Naive thymus-derived CD4-positive, alpha-beta T cell (primary cell): ENCODE measurements around the gene GRK2. TPM values are rescaled to one million over a fixed set of nuclear protein-coding genes. Genes with fewer than 3 reads are reported as not detected.

Experiments used
- ATAC-seq: fragments of 150-1000 bp; cut with Tn5 transposase; 2 replicates; pipeline ENCODE4 v1.10.0; 2021; ENCODE audit warnings: mild to moderate bottlenecking, moderate library complexity
- CTCF ChIA-PET: fragments of 350-600 bp; sonication (Branson Sonifier 250); formaldehyde crosslinking; loops from one replicate; lab custom pipeline; 2021; ENCODE audit warnings: antibody characterized with exemption; lab: Charles Lee
- POLR2A ChIA-PET: fragments of 350-600 bp; sonication (Branson Sonifier 250); formaldehyde crosslinking; loops from one replicate; lab custom pipeline; 2021; ENCODE audit warnings: antibody characterized with exemption, inconsistent platforms; lab: Charles Lee
- DNase-seq, 9 donors: peaks; one replicate each; pipeline versions ENCODE4 v3.0.0 to v3.0.0-alpha.2; 2020 to 2022; ENCODE audit warnings: mixed read lengths in 1 of 9
- H3K27ac ChIP-seq: one replicate; pipeline ENCODE4 v1.7.0; 2013; ENCODE audit warnings: mild to moderate bottlenecking, low read depth, low read length, moderate library complexity
- H3K27me3 ChIP-seq, 2 donors: one replicate each; pipeline ENCODE4 v1.7.0; 2013; ENCODE audit warnings: low read length in 2 of 2, mild to moderate bottlenecking in 2 of 2, moderate library complexity in 2 of 2; ENCODE audit not compliant: control insufficient read depth in 2 of 2, insufficient read depth in 2 of 2
- H3K36me3 ChIP-seq, 3 experiments: 1 replicate in 2 of 3; 2 replicates in 1 of 3; pipeline ENCODE4 v1.7.0; 2013; ENCODE audit warnings: low read length in 3 of 3, mild to moderate bottlenecking in 3 of 3, moderate library complexity in 1 of 3; ENCODE audit not compliant: insufficient read depth in 3 of 3, control insufficient read depth in 2 of 3
- H3K4me1 ChIP-seq, 2 donors: one replicate each; pipeline ENCODE4 v1.7.0; 2013; ENCODE audit warnings: low read length in 2 of 2, mild to moderate bottlenecking in 2 of 2, moderate library complexity in 1 of 2; ENCODE audit not compliant: control insufficient read depth in 2 of 2, insufficient read depth in 2 of 2
- H3K4me3 ChIP-seq: 2 replicates; pipeline ENCODE4 v1.7.0; 2013; ENCODE audit warnings: mild to moderate bottlenecking, low read length
- H3K9me3 ChIP-seq, 3 experiments: 1 replicate in 2 of 3; 2 replicates in 1 of 3; pipeline ENCODE4 v1.7.0; 2013; ENCODE audit warnings: low read length in 3 of 3; ENCODE audit not compliant: control insufficient read depth in 2 of 3
- H3K27ac Mint-ChIP-seq, 9 donors: one replicate each; pipeline ENCODE4 v1.8.0; 2020 to 2022; ENCODE audit warnings: mixed read lengths in 9 of 9, mild to moderate bottlenecking in 8 of 9, moderate library complexity in 5 of 9, inconsistent platforms in 2 of 9
- H3K27me3 Mint-ChIP-seq, 5 donors: one replicate each; pipeline ENCODE4 v1.8.0; 2021 to 2022; ENCODE audit warnings: mixed read lengths in 5 of 5, mild to moderate bottlenecking in 1 of 5
- H3K36me3 Mint-ChIP-seq, 5 donors: one replicate each; pipeline ENCODE4 v1.8.0; 2020 to 2022; ENCODE audit warnings: mixed read lengths in 5 of 5, mild to moderate bottlenecking in 3 of 5, inconsistent platforms in 1 of 5
- H3K4me1 Mint-ChIP-seq, 7 donors: one replicate each; pipeline ENCODE4 v1.8.0; 2020 to 2022; ENCODE audit warnings: mixed read lengths in 7 of 7, mild to moderate bottlenecking in 3 of 7, inconsistent platforms in 1 of 7
- H3K4me3 Mint-ChIP-seq, 10 donors: one replicate each; pipeline ENCODE4 v1.8.0; 2020 to 2022; ENCODE audit warnings: mild to moderate bottlenecking in 10 of 10, mixed read lengths in 10 of 10, moderate library complexity in 6 of 10, inconsistent platforms in 2 of 10
- H3K9me3 Mint-ChIP-seq, 11 donors: one replicate each; pipeline ENCODE4 v1.8.0; 2020 to 2022; ENCODE audit warnings: mixed read lengths in 11 of 11, mild to moderate bottlenecking in 4 of 11, inconsistent platforms in 1 of 11, moderate library complexity in 1 of 11
- intact Hi-C, 2 donors: fragments of 100-400 bp; cut with micrococcal nuclease; formaldehyde crosslinking; loops; one replicate each; pipeline ENCODE4 v1.15.1; 2023
- polyA plus RNA-seq, 2 donors: library from polyadenylated mRNA; unstranded; fragments of 300-500 nt; fragmentation: Illumina TruSeq; gene quantifications; one replicate each; pipeline ENCODE4 v1.2.3, GENCODE V29; 2021
- total RNA-seq, 6 experiments: library from RNA in 5 of 6; stranded (reverse) in 5 of 6; gene quantifications; 1 replicate in 5 of 6; 2 replicates in 1 of 6; pipeline ENCODE4 v1.2.3 and lab custom pipeline; 2021 to 2026

GRK2 gene
- total and polyA plus RNA-seq, 7 experiments from 2014 or later = 18.5 to 399 (median 310) TPM

- DNase-seq (peak in 2 of 9 donors; percentile 29 to 35), ATAC-seq (no peak)
- Histone ChIP-seq H3K4me3 (no peak overlapping the region), H3K27me3 (no peaks in the 10 kb centered on the region), H3K9me3 (peaks cover 0 to 11% (median 6%) of the 10 kb centered on the region in 3 experiments), H3K36me3 (peaks cover 0 to 78% (median 25%) of the 10 kb centered on the region in 3 experiments), H3K27ac (no peak overlapping the region), H3K4me1 (peaks cover 17 to 19% of the 10 kb centered on the region in 2 donors)
- Mint-ChIP-seq H3K27me3 (no peaks in the 10 kb centered on the region), H3K36me3 (peaks cover 5 to 64% (median 41%) of the 10 kb centered on the region in 5 donors), H3K4me3 (no peak overlapping the region), H3K9me3 (peaks cover 0 to 19% (median 11%) of the 10 kb centered on the region in 11 donors), H3K27ac (peak overlapping the region in 4 of 9 donors; percentile 4 to 74 (median 49)), H3K4me1 (peaks cover 23 to 55% (median 43%) of the 10 kb centered on the region in 7 donors)
- intact Hi-C loops = no loop called here
- CTCF ChIA-PET = interaction anchor here (0.7 kb wide), 1 partner anchor 1805 kb away, joined by 4 read pairs; no protein-coding TSS in a partner anchor
- POLR2A ChIA-PET = interaction anchor here (1.4 to 21.3 kb wide), 3 partner anchors 8 to 22 kb away, joined by 6 to 729 read pairs (median 12); partner anchors contain the start of gene GRK2
Measured at GRCh38 chr11:67295846-67296245, 29.6 kb downstream of the GRK2 start.

- intact Hi-C loops = no loop called here
- H3K36me3 Mint-ChIP-seq = peaks cover 5 to 48% (median 30%) of the 10 kb centered on the region in 5 donors
Measured at GRCh38 chr11:67298786-67299185, 32.5 kb downstream of the GRK2 start.

GRCh38 chr11:67299471-67300191 lies 33.4 kb downstream of the GRK2 start:
- Histone ChIP-seq H3K4me3 (no peak overlapping the region), H3K27ac (no peak overlapping the region), H3K27me3 (no peaks in the 10 kb centered on the region), H3K36me3 (peaks cover 0 to 65% (median 21%) of the 10 kb centered on the region in 3 experiments), H3K9me3 (peaks cover 0 to 11% (median 6%) of the 10 kb centered on the region in 3 experiments), H3K4me1 (peaks cover 6 to 7% of the 10 kb centered on the region in 2 donors)
- H3K27ac Mint-ChIP-seq = peak overlapping the region in 2 of 9 donors; percentile 22 to 43
- ChIA-PET CTCF (interaction anchor here (0.6 to 1.0 kb wide), 3 partner anchors 17 to 60 kb away, joined by 3 to 4 read pairs (median 3); no protein-coding TSS in a partner anchor), POLR2A (interaction anchor here (0.6 to 10.1 kb wide), 6 partner anchors 10 to 166 kb away, joined by 3 to 124 read pairs (median 4); partner anchors contain the start of gene ANKRD13D)
- peaks cover 0 to 19% (median 11%) of the 10 kb centered on the region in 11 donors for H3K9me3 Mint-ChIP-seq
- peaks cover 5 to 44% (median 26%) of the 10 kb centered on the region in 5 donors for H3K36me3 Mint-ChIP-seq
- ATAC-seq (no peak), DNase-seq (no peak)
- H3K4me3 Mint-ChIP-seq = peak overlapping the region in 1 of 10 donors; percentile 5
- H3K4me1 Mint-ChIP-seq = peaks cover 7 to 31% (median 22%) of the 10 kb centered on the region in 7 donors
- no peaks in the 10 kb centered on the region for H3K27me3 Mint-ChIP-seq
- intact Hi-C loops = no loop called here

More at GRCh38 chr11:67298786-67299185, 32.5 kb downstream of the GRK2 start:
- Histone ChIP-seq H3K36me3 (peaks cover 0 to 73% (median 25%) of the 10 kb centered on the region in 3 experiments), H3K9me3 (peaks cover 0 to 11% (median 6%) of the 10 kb centered on the region in 3 experiments), H3K4me3 (no peak overlapping the region), H3K4me1 (no peaks in the 10 kb centered on the region), H3K27ac (no peak overlapping the region), H3K27me3 (no peaks in the 10 kb centered on the region)
- peaks cover 10 to 33% (median 25%) of the 10 kb centered on the region in 7 donors for H3K4me1 Mint-ChIP-seq
- ChIA-PET CTCF (interaction anchor here (0.7 to 1.5 kb wide), 4 partner anchors 18 to 52 kb away, joined by 3 to 6 read pairs (median 4); no protein-coding TSS in a partner anchor), POLR2A (interaction anchor here (0.7 to 10.1 kb wide), 6 partner anchors 9 to 167 kb away, joined by 3 to 124 read pairs (median 4); partner anchors contain the start of gene ANKRD13D)
- no peak overlapping the region for H3K4me3 Mint-ChIP-seq
- ATAC-seq = no peak
- H3K9me3 Mint-ChIP-seq = peaks cover 0 to 19% (median 11%) of the 10 kb centered on the region in 11 donors
- no peaks in the 10 kb centered on the region for H3K27me3 Mint-ChIP-seq
- DNase-seq = no peak
- H3K27ac Mint-ChIP-seq = peak overlapping the region in 5 of 9 donors; percentile 5 to 72 (median 37)

- ChIA-PET POLR2A (interaction anchor here (1.1 to 10.1 kb wide), 4 partner anchors 11 to 60 kb away, joined by 3 to 124 read pairs (median 6); partner anchors contain the start of gene ANKRD13D), CTCF (no interaction called here)
- intact Hi-C loops = no loop called here
- Histone ChIP-seq H3K9me3 (peaks cover 0 to 10% (median 6%) of the 10 kb centered on the region in 3 experiments), H3K27ac (no peak overlapping the region), H3K4me1 (peaks cover 6 to 9% of the 10 kb centered on the region in 2 donors), H3K4me3 (no peak overlapping the region), H3K36me3 (peaks cover 0 to 58% (median 21%) of the 10 kb centered on the region in 3 experiments), H3K27me3 (no peaks in the 10 kb centered on the region)
- ATAC-seq (no peak), DNase-seq (no peak)
- Mint-ChIP-seq H3K9me3 (peaks cover 0 to 16% (median 9%) of the 10 kb centered on the region in 11 donors), H3K4me1 (peaks cover 7 to 33% (median 23%) of the 10 kb centered on the region in 7 donors), H3K27ac (peak overlapping the region in 3 of 9 donors; percentile 22 to 75 (median 72)), H3K4me3 (no peak overlapping the region), H3K36me3 (peaks cover 5 to 38% (median 21%) of the 10 kb centered on the region in 5 donors), H3K27me3 (no peaks in the 10 kb centered on the region)
Measured at GRCh38 chr11:67300256-67300755, 34.0 kb downstream of the GRK2 start.

DNA sequence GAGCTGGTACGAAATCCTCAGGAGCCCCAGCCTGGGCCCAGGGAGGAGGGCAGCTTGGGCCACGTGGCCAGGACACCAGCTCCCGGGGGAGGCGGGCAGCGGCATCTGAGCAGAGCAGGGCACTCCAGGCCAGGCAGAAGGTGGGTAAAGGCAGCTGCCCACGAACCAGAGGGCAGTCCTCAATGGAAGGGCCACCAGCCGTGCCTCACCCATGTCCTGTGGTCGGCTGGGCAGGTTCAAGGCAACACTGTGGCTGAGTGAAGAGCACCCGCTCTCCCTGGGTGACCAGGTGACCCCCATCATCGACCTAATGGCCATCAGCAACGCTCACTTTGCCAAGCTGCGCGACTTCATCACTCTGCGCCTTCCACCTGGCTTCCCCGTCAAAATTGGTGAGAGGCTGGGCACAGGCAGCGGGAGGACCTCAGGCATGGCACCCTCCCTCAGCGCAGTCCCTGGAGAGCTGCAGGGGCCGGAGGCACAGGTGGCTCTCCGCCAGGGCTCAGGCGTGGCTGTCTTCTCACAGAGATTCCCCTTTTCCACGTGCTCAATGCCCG lies 34.6 kb downstream of the GRK2 start:
- no peak for ATAC-seq
- H3K9me3 ChIP-seq = peaks cover 0 to 4% (median 3%) of the 10 kb centered on the region in 3 experiments
- intact Hi-C loops = no loop called here
- Mint-ChIP-seq H3K4me1 (peaks cover 7 to 33% (median 23%) of the 10 kb centered on the region in 7 donors), H3K27me3 (no peaks in the 10 kb centered on the region), H3K9me3 (peaks cover 0 to 13% (median 8%) of the 10 kb centered on the region in 11 donors), H3K27ac (no peak overlapping the region), H3K36me3 (peaks cover 5 to 33% (median 19%) of the 10 kb centered on the region in 5 donors), H3K4me3 (no peak overlapping the region)
- peaks cover 6 to 9% of the 10 kb centered on the region in 2 donors for H3K4me1 ChIP-seq
- ChIA-PET CTCF (interaction anchor here (0.6 kb wide), 1 partner anchor 1970 kb away, joined by 3 read pairs; no protein-coding TSS in a partner anchor), POLR2A (interaction anchor here (1.1 to 10.1 kb wide), 3 partner anchors 11 to 60 kb away, joined by 3 to 124 read pairs (median 9); partner anchors contain the start of gene ANKRD13D)
- no peak overlapping the region for H3K27ac ChIP-seq
- DNase-seq = no peak
- H3K4me3 ChIP-seq = no peak overlapping the region
- H3K36me3 ChIP-seq = peaks cover 0 to 53% (median 21%) of the 10 kb centered on the region in 3 experiments
- no peaks in the 10 kb centered on the region for H3K27me3 ChIP-seq
